NCI-H1694 (cell line): ENCODE measurements around the gene CARM1.
"Not testable (repeated sequence)": the region's sequence is repeated elsewhere in the genome, so short reads cannot be mapped to it uniquely, and the experiment has no call there.

Experiments used
- DNase-seq: peaks from one replicate; lab custom pipeline; 2025; lab: John Stamatoyannopoulos, UW

CARM1 gene

DNA sequence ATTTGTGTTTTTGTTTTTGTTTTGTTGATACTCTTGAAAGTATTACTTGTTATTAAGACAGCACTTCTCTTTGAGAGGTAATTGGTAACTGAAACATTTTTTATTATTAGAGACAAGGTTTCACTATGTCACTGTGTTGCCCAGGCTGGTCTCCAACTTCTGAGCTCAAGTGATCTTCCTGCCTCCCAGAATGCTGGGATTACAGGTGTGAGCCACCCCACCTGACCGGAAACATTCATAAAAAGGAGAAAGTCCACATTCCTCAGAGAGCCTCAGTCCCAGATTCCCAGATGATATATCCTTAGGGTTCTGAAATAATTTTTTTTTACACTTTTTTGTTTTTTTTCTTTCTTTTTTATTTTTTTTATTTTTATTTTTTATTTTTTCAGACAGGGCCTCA, 2.7 kb downstream of the CARM1 start:
- no peak for DNase-seq

DNA sequence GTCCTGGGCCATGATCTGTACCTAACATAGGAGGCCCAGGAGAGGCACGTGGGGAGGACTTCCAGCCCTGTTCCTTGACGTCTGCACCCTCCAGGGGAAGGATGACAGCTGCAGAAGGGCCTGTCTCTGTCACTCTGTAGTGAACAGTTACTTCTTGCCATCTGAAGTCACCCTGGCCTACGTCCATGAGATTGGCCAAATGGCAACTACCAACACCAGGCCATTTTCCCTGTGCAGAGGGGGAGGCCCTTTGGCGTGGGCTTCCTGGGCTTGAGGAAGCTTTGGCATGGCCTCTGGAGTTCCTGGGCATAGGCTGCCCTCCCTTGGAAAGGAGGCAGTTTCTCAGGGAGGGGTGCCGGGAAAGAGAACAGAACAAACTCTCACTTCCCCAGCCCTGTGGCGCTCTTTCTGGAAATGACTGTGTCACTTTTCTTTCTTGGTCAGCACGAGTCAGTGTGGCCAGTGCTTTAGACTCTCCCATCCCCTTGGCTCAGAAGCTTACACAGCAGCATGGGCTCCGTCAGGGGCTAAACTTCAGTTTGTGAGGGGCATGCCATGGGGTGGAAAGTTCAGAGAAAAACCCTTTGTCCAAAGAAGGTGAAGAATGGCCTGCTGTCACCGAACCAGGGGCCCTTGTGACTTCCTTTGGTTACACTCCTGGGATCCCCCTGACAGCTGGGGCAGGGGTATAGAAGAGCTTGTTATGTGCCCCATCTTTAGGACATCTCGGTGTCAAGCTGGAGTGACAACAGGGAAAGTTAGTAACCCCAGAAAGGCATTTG, 5.3 kb downstream of the CARM1 start:
- no peak for DNase-seq

DNA sequence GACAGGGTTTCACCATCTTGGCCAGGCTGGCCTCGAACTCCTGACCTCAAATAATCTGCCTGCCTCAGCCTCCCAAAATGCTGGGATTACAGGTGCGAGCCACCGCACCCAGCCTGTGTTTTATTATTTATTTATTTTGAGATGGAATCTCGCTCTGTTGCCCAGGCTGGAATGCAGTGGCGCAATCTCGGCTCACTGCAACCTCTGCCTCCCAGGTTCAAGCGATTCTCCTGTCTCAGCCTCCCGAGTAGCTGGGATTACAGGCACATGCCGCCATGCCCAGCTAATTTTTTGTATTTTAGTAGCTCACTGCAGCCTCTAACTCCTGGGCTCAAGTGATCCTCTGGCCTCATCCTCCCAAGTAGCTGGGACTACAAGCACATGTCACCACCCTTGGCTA, 6.3 kb downstream of the CARM1 start:
- DNase-seq: not testable (repeated sequence)

GRCh38 chr19:10878253-10878652, 6.9 kb downstream of the CARM1 start:
- no peak for DNase-seq

- DNase-seq: no peak
These were observed 10.2 kb downstream of the CARM1 start for GRCh38 chr19:10881403-10882107.

DNA sequence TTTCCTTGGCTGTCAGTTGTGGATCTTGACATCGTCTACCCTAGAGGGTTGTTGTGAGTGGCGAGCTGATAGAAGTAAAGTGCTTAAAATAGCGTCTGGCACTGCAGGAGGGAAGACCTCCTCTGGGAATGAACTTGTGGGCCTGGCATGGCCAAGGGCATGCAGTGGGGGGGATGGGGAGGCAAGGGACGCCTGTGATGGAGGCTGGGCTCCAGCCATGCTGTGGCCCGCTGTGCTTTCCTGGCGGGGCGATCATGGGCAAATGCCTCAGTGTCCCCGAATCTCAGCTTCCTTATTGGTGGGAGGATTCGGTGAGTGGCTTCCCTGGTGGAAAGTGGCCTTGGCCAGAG, 10.7 kb downstream of the CARM1 start:
- no peak for DNase-seq

GRCh38 chr19:10884274-10884673, 12.9 kb downstream of the CARM1 start:
- no peak for DNase-seq

GRCh38 chr19:10885201-10886169, 14.1 kb downstream of the CARM1 start:
- DNase-seq: no peak

- no peak for DNase-seq
These were observed 16.4 kb downstream of the CARM1 start for GRCh38 chr19:10887616-10888367.

DNA sequence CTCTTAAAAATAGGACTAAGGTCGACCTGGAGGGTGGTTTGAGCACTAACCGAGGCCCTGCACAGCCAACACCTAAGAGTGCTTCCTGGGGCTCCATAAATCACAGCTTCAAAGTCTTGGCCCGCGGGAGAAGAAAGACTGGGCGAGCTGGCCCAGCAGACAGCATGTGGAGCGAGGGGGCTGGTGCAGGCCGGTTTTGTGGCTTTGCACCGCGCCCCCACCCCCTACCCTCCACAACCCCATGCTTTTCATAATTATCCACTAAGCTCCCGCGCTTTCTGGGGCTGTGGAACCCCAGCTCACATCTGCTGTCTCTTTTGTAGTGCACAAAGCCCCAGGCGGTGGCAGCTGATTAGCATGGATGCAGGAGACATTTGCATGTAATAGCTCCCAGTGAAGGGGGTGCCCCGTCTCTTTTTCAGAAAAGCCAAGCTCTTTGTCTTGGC, 17.1 kb downstream of the CARM1 start:
- DNase-seq: no peak

DNA sequence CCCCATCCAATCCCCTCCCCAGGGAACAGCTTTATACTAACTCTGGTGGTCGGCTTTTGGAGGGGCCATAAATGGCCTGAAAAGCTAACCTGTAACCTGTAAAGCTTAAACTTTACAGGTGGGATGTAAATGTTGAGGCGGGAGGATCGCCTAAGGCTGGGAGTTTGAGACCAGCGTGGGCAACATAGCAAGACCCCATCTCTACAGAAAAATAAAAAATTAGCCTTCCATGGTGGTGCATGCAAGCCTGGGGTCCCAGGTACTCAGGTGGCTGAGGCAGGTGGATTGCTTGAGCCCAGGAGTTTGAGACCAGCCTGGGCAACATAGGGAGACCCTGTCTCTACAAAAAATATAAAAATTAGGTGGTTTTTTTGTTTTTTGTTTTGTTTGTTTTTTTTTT, 18.5 kb downstream of the CARM1 start:
- no peak for DNase-seq

DNA sequence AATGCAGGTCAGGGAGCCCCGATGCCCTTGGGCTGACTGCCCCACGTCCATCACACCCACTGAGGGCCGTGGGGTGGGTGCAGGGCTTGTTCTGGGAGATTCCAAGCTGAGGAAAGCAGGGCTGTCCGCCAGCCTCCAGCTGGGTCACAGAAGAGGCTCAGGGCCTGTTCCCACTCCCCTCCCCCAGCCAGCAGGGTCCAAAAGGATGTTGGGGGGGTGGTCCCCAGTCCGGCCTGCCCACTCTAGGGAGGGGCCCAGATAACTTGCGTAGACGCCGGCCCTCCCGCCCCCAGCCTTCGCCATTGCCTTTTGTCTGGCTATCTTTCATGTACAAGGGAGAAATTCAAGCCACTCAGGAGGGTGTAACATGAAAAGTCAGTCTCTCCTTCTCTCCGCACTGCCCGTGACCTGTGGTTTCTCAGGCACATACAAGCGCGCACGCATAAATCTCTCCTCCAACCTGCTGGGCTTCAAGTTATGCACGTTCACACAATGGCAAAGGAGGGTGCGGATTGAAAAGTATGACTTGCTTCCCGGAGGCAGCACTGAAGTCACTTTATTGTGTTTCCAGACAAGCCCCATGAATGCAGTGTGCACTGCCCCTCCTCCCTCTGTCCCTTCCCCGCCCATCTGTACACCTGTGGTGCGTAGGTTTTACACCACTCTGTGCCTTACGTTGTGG, 20.2 kb downstream of the CARM1 start:
- DNase-seq: no peak

- no peak for DNase-seq
These were observed 20.9 kb downstream of the CARM1 start for GRCh38 chr19:10892256-10892655.

GRCh38 chr19:10894911-10895213, 23.5 kb downstream of the CARM1 start:
- no peak for DNase-seq

DNA sequence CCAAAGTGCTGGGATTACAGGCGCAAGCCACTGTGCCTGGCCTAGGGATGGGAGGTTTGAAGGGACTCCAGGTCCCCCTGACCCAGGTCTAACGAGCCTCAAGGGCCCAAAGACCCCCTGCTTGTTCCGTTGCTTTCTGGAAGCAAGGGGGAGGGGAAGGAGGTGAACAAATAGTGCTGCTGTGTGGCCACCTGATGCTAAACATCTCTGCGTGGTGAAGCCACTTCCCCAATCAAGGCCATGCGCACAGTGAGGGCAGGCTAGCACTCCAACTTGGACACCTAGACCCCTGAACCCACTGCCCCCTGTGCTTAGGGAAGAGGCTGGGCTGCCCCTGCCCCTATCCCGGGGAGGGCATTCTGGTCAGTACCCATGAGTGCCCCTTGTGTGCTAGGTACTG, 24.0 kb downstream of the CARM1 start:
- DNase-seq: no peak

- DNase-seq: no peak
These were observed 24.6 kb downstream of the CARM1 start for GRCh38 chr19:10895920-10896319.

GRCh38 chr19:10896851-10897526, 25.6 kb downstream of the CARM1 start:
- no peak for DNase-seq

DNA sequence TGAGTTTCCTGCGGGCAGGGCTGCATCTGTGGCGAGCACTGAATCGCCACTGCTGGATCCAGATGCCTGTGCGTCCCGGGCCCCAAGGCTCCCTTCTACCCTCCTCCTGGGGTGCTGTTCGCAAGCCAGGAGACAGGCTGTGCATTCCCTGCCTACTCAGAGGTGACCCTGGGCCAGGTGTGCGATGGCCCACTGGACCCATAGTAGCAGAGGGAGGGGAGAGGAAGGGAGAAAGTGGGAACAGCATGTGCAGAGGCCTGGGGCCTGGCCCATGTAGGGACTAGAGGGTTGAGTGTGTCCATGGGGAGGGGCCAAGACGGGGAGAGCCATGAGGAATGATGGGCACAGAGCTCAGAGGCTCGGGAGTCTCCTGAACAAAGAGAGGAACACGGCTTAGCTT, 27.3 kb downstream of the CARM1 start:
- no peak for DNase-seq

- no peak for DNase-seq
These were observed 27.8 kb downstream of the CARM1 start for GRCh38 chr19:10899151-10899653.

DNA sequence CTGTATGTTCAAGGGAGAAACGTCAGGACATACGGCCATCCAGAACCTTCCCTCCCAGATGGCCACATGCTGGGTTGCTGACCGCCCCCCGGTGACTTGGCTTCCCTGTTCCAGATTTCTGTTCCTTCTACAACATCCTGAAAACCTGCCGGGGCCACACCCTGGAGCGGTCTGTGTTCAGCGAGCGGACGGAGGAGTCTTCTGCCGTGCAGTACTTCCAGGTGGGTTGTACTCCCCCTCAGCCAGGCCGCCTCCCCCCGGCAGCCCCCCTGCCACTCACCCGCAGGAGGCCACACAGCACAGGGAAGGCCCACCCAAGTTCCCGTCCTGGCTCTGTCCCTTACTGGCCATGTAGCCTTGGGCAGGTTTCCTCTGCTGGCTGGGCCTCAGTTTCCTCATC, 36.6 kb downstream of the CARM1 start:
- DNase-seq: no peak
